Sigmoid colon (tissue), 4 donors: ENCODE data around the gene PATJ.

ENCODE experiments used
- EP300 ChIP-seq, 4 donors: sonication (generic); formaldehyde crosslinking; IDR thresholded peaks; one replicate each; pipeline ENCODE4 v1.6.1; 2017; ENCODE audit warnings: antibody characterized with exemption in 4 of 4
- POLR2A ChIP-seq, 2 donors: fragments of 450-650 bp; IDR thresholded peaks; one replicate each; pipeline ENCODE4 v1.6.1; 2016; ENCODE audit warnings: antibody characterized with exemption in 2 of 2, mild to moderate bottlenecking in 2 of 2, moderate library complexity in 2 of 2
- POLR2AphosphoS5 ChIP-seq, 4 donors: sonication (generic); formaldehyde crosslinking; IDR thresholded peaks; one replicate each; pipeline ENCODE4 v1.6.1; 2017; ENCODE audit warnings: antibody characterized with exemption in 4 of 4
- TF ChIP-seq, protein P1 (sequence below), 4 experiments: fragments of 450-650 bp in 3 of 4; fragments of 200-600 bp in 1 of 4; IDR thresholded peaks; one replicate each; pipeline ENCODE4 v1.5.1; 2016 to 2019; ENCODE audit warnings: antibody characterized with exemption in 4 of 4, mild to moderate bottlenecking in 3 of 4, moderate library complexity in 2 of 4

GRCh38 chr1:62057230-62057629 is 314.9 kb downstream of the PATJ start:
- TF ChIP-seq POLR2AphosphoS5 (IDR thresholded peaks at IDR 0.05) (no peak), POLR2A (IDR thresholded peaks at IDR 0.05) (no peak), EP300 (IDR thresholded peaks at IDR 0.05) (no peak)
- TF ChIP-seq, protein P1, sequence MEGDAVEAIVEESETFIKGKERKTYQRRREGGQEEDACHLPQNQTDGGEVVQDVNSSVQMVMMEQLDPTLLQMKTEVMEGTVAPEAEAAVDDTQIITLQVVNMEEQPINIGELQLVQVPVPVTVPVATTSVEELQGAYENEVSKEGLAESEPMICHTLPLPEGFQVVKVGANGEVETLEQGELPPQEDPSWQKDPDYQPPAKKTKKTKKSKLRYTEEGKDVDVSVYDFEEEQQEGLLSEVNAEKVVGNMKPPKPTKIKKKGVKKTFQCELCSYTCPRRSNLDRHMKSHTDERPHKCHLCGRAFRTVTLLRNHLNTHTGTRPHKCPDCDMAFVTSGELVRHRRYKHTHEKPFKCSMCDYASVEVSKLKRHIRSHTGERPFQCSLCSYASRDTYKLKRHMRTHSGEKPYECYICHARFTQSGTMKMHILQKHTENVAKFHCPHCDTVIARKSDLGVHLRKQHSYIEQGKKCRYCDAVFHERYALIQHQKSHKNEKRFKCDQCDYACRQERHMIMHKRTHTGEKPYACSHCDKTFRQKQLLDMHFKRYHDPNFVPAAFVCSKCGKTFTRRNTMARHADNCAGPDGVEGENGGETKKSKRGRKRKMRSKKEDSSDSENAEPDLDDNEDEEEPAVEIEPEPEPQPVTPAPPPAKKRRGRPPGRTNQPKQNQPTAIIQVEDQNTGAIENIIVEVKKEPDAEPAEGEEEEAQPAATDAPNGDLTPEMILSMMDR (IDR thresholded peaks at IDR 0.05), result no peak
